H9 (cell line): ENCODE results near the gene CAGE1. TPM values are rescaled to one million over a fixed set of nuclear protein-coding genes. Genes with fewer than 3 reads are reported as not detected.

Source experiments
- DNase-seq: peaks from one replicate; pipeline ENCODE4 v3.0.0-alpha.2; 2017
- H2AFZ ChIP-seq: one replicate; pipeline ENCODE4 v1.6.1; 2013; ENCODE audit warnings: mild to moderate bottlenecking, low read length, control low read depth, moderate library complexity
- H2AK5ac ChIP-seq: 2 replicates; pipeline ENCODE4 v1.6.1; 2013; ENCODE audit warnings: low read length, control low read depth, mixed read lengths; ENCODE audit not compliant: insufficient read length
- H2BK120ac ChIP-seq: one replicate; pipeline ENCODE4 v1.6.1; 2013; ENCODE audit warnings: low read depth, mild to moderate bottlenecking, low read length, control low read depth, inconsistent platforms; ENCODE audit not compliant: poor library complexity, severe bottlenecking
- H2BK12ac ChIP-seq: 2 replicates; pipeline ENCODE4 v1.6.1; 2013; ENCODE audit warnings: low read length, control low read depth, mixed read lengths, low read depth; ENCODE audit not compliant: insufficient read length
- H2BK15ac ChIP-seq: 2 replicates; pipeline ENCODE4 v1.6.1; 2013; ENCODE audit warnings: low read depth, low read length, control low read depth
- H2BK20ac ChIP-seq: one replicate; pipeline ENCODE4 v1.6.1; 2013; ENCODE audit warnings: low read depth, mild to moderate bottlenecking, low read length, control low read depth, inconsistent platforms; ENCODE audit not compliant: poor library complexity, severe bottlenecking
- H2BK5ac ChIP-seq: 2 replicates; pipeline ENCODE4 v1.6.1; 2013; ENCODE audit warnings: low read length, control low read depth, mixed read lengths; ENCODE audit not compliant: insufficient read length
- H3K14ac ChIP-seq: 2 replicates; pipeline ENCODE4 v1.6.1; 2013; ENCODE audit warnings: low read length, control low read depth; ENCODE audit not compliant: insufficient read depth
- H3K18ac ChIP-seq: 2 replicates; pipeline ENCODE4 v1.6.1; 2013; ENCODE audit warnings: low read depth, mild to moderate bottlenecking, mixed read lengths, low read length, control low read depth; ENCODE audit not compliant: insufficient read length
- H3K23ac ChIP-seq: 2 replicates; pipeline ENCODE4 v1.6.1; 2013; ENCODE audit warnings: low read length, control low read depth, mixed read lengths, low read depth; ENCODE audit not compliant: insufficient read length
- H3K23me2 ChIP-seq: 2 replicates; pipeline ENCODE4 v1.6.1; 2013; ENCODE audit warnings: low read depth, mild to moderate bottlenecking, mixed read lengths, low read length, control low read depth; ENCODE audit not compliant: insufficient read length, poor library complexity, severe bottlenecking
- H3K27ac ChIP-seq: 2 replicates; pipeline ENCODE4 v1.5.1; 2013; ENCODE audit warnings: low read length, control low read depth, mixed read lengths, low read depth; ENCODE audit not compliant: insufficient read length
- H3K27me3 ChIP-seq: 2 replicates; pipeline ENCODE4 v1.6.1; 2013; ENCODE audit warnings: low read length, control low read depth, inconsistent platforms; ENCODE audit not compliant: insufficient read depth
- H3K4ac ChIP-seq: 2 replicates; pipeline ENCODE4 v1.6.1; 2013; ENCODE audit warnings: low read depth, mild to moderate bottlenecking, control low read depth, inconsistent platforms, low read length, moderate library complexity
- H3K4me1 ChIP-seq: 2 replicates; pipeline ENCODE4 v1.6.1; 2013; ENCODE audit warnings: low read length, control low read depth, inconsistent platforms; ENCODE audit not compliant: insufficient read depth
- H3K4me2 ChIP-seq: 2 replicates; pipeline ENCODE4 v1.6.1; 2013; ENCODE audit warnings: low read length, control low read depth, mixed read lengths; ENCODE audit not compliant: insufficient read length, insufficient read depth
- H3K56ac ChIP-seq: 2 replicates; pipeline ENCODE4 v1.6.1; 2013; ENCODE audit warnings: low read depth, mild to moderate bottlenecking, mixed read lengths, low read length, control low read depth; ENCODE audit not compliant: insufficient read length
- H3K79me1 ChIP-seq: 2 replicates; pipeline ENCODE4 v1.6.1; 2013; ENCODE audit warnings: low read depth, mild to moderate bottlenecking, moderate library complexity, low read length, control low read depth, inconsistent platforms; ENCODE audit not compliant: insufficient read depth, poor library complexity, severe bottlenecking
- H3K79me2 ChIP-seq: 2 replicates; pipeline ENCODE4 v1.6.1; 2013; ENCODE audit warnings: low read length, control low read depth, inconsistent platforms; ENCODE audit not compliant: insufficient read depth
- H3K9ac ChIP-seq: 2 replicates; pipeline ENCODE4 v1.6.1; 2013; ENCODE audit warnings: low read length, control low read depth, mixed read lengths; ENCODE audit not compliant: insufficient read length; ENCODE audit errors: extremely low read depth
- H3K9me3 ChIP-seq: one replicate; pipeline ENCODE4 v1.6.1; 2013; ENCODE audit warnings: low read depth, low read length, inconsistent platforms; ENCODE audit not compliant: control insufficient read depth
- H3T11ph ChIP-seq: one replicate; pipeline ENCODE4 v1.6.1; 2013; ENCODE audit warnings: mild to moderate bottlenecking, low read length, control low read depth, inconsistent platforms
- H4K20me1 ChIP-seq: one replicate; pipeline ENCODE4 v1.6.1; 2013; ENCODE audit not compliant: control insufficient read depth, insufficient read length, insufficient read depth
- H4K5ac ChIP-seq: 2 replicates; pipeline ENCODE4 v1.6.1; 2013; ENCODE audit warnings: low read depth, mild to moderate bottlenecking, mixed read lengths, low read length, control low read depth; ENCODE audit not compliant: insufficient read length
- H4K8ac ChIP-seq: replicated peaks from 2 replicates; pipeline ENCODE4 v1.6.1; 2013; ENCODE audit warnings: low read length, control low read depth, mixed read lengths, low read depth; ENCODE audit not compliant: insufficient read length
- H4K91ac ChIP-seq: 2 replicates; pipeline ENCODE4 v1.6.1; 2013; ENCODE audit warnings: low read depth, mild to moderate bottlenecking, moderate library complexity, mixed read lengths, low read length, control low read depth; ENCODE audit not compliant: insufficient read length
- H3K27ac Mint-ChIP-seq, 3 experiments: 2 replicates in 2 of 3; 3 replicates in 1 of 3; pipeline ENCODE4 v1.8.0; 2020 to 2021; ENCODE audit warnings: mixed read lengths in 3 of 3, mild to moderate bottlenecking in 1 of 3, moderate library complexity in 1 of 3
- H3K27me3 Mint-ChIP-seq: 2 replicates; pipeline ENCODE4 v1.8.0; 2021; ENCODE audit warnings: low read depth, mild to moderate bottlenecking, moderate library complexity, mixed read lengths
- H3K36me3 Mint-ChIP-seq, 3 experiments: 2 replicates in 2 of 3; 3 replicates in 1 of 3; pipeline ENCODE4 v1.8.0; 2020 to 2021; ENCODE audit warnings: low read depth in 3 of 3, mixed read lengths in 3 of 3; ENCODE audit not compliant: insufficient read depth in 1 of 3
- H3K4me1 Mint-ChIP-seq, 2 experiments: 2 replicates each; pipeline ENCODE4 v1.8.0; 2020; ENCODE audit warnings: mixed read lengths in 2 of 2
- H3K4me3 Mint-ChIP-seq, 2 experiments: 2 replicates in 1 of 2; 3 replicates in 1 of 2; pipeline ENCODE4 v1.8.0; 2020 to 2021; ENCODE audit warnings: mild to moderate bottlenecking in 2 of 2, mixed read lengths in 2 of 2, moderate library complexity in 1 of 2
- H3K9me3 Mint-ChIP-seq, 2 experiments: 2 replicates in 1 of 2; 3 replicates in 1 of 2; pipeline ENCODE4 v1.8.0; 2020; ENCODE audit warnings: mild to moderate bottlenecking in 2 of 2, mixed read lengths in 2 of 2, moderate library complexity in 1 of 2
- CTCF ChIP-seq: fragments of 200-600 bp; sonication (generic); conservative IDR thresholded peaks from 3 replicates; pipeline ENCODE4 v1.8.0; 2021; ENCODE audit warnings: antibody characterized with exemption, mild to moderate bottlenecking
- WGBS: extraction: QIAGEN DNeasy Blood & Tissue Kit; methylation state at CpG from one replicate; pipeline ENCODE4 v1.1.7; 2013; ENCODE audit warnings: missing lambda C conversion rate, low lambda C conversion rate, mixed read lengths; ENCODE audit not compliant: insufficient read length; ENCODE audit errors: extremely low coverage; 5-methylcytosine and 5-hydroxymethylcytosine counted together
- total RNA-seq: library from RNA; stranded (reverse); gene quantifications from 2 replicates; pipeline ENCODE4 v1.2.1, GENCODE V29; 2021

Gene CAGE1
- total RNA-seq, 1 experiment from 2014 or later: 0.28 TPM

DNA sequence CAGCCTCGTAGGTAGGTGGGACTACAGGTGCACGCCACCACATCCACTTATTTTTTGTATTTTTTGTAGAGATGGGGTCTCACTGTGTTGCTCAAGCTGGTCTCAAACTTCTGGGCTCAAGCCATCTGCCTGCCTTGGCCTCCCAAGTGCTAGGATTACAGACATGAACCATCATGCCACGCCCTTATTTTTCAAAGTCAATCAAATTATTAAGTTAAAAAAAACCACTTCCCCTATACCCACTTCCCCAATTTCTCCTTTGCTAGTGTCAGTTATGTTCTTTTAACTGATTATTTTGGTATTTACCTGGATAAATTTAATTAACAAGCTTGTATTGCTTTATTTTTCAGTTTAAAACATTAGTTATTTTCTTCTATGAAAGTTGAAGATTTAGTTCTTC, 49.7 kb upstream of the CAGE1 start:
- WGBS: no CpG with 5 or more reads among the region's 3 CpGs

More for the DNA sequence above, 49.7 kb upstream of the CAGE1 start:
- H3K27ac ChIP-seq: no peak overlapping the region
- no peak overlapping the region for H2AFZ ChIP-seq
- H3K27me3 ChIP-seq: no peaks in the 10 kb centered on the region
- TF ChIP-seq CTCF: no peak
- H3K23ac ChIP-seq: no peak overlapping the region
- no peaks in the 10 kb centered on the region for H3K79me1 ChIP-seq
- peaks cover 0 to 6% of the 10 kb centered on the region in 2 experiments; a peak in 2 of 4 replicates for H3K4me1 Mint-ChIP-seq
- H3K79me2 ChIP-seq: no peaks in the 10 kb centered on the region
- H3K9ac ChIP-seq: no peak overlapping the region
- no peak overlapping the region for H3K18ac ChIP-seq
- no peak for DNase-seq
- H3K4me1 ChIP-seq: no peaks in the 10 kb centered on the region
- H3K4me2 ChIP-seq: no peak overlapping the region
- H2BK120ac ChIP-seq: no peak overlapping the region
- H3K36me3 Mint-ChIP-seq: no peaks in the 10 kb centered on the region
- H2AK5ac ChIP-seq: no peak overlapping the region
- H2BK5ac ChIP-seq: no peak overlapping the region
- no peak overlapping the region for H3K27ac Mint-ChIP-seq
- H4K91ac ChIP-seq: no peak overlapping the region
- H2BK20ac ChIP-seq: no peak overlapping the region
- peaks cover 0 to 2% of the 10 kb centered on the region in 2 experiments; a peak in 1 of 5 replicates for H3K9me3 Mint-ChIP-seq
- no peak overlapping the region for H3T11ph ChIP-seq
- no peak overlapping the region for H2BK12ac ChIP-seq
- H4K5ac ChIP-seq: no peak overlapping the region
- H3K27me3 Mint-ChIP-seq: 0 out of 2 replicates have a peak, but pooled peaks cover 1% of the 10 kb centered on the region
- no peaks in the 10 kb centered on the region for H3K23me2 ChIP-seq
- no peaks in the 10 kb centered on the region for H4K20me1 ChIP-seq
- no peak overlapping the region for H3K4me3 Mint-ChIP-seq
- no peak overlapping the region for H3K14ac ChIP-seq
- no peak overlapping the region for H2BK15ac ChIP-seq
- H3K56ac ChIP-seq: no peak overlapping the region
- H3K9me3 ChIP-seq: no peaks in the 10 kb centered on the region
- H4K8ac ChIP-seq: no peak overlapping the region
- no peak overlapping the region for H3K4ac ChIP-seq
